IMR-90 (cell line): Measurements from ENCODE around the gene IMPG2. TPM values are rescaled to one million over a fixed set of nuclear protein-coding genes. Genes with fewer than 3 reads are reported as not detected.

Experiments
- ATAC-seq: fragments of 200-7000 bp; cut with Tn5 transposase; 2 replicates; pipeline ENCODE4 v1.9.1; 2020; ENCODE audit warnings: low read depth, mild to moderate bottlenecking, moderate library complexity
- BruUV-seq: library from RNA; stranded (reverse); fragments of 400-500 nt; replicated peaks from 2 replicates; lab custom pipeline; 2021; lab: Mats Ljungman, UMichigan
- CTCF ChIA-PET: fragments of 300-600 bp; formaldehyde crosslinking; extraction: SDS; loops from one replicate; lab custom pipeline; 2021; ENCODE audit warnings: antibody characterized with exemption; lab: Yijun Ruan, JAX
- POLR2A ChIA-PET: fragments of 300-600 bp; sonication (Branson Sonifier 250); formaldehyde crosslinking; loops from one replicate; lab custom pipeline; 2022; ENCODE audit warnings: antibody characterized with exemption; ENCODE audit not compliant: unreplicated experiment; lab: Charles Lee
- DNase-seq: peaks from one replicate; pipeline ENCODE4 v3.0.0; 2013
- H2AFZ ChIP-seq: replicated peaks from 2 replicates; pipeline ENCODE3; 2013; ENCODE audit warnings: low read length, mild to moderate bottlenecking; ENCODE audit not compliant: poor library complexity
- H2AK5ac ChIP-seq: 2 replicates; pipeline ENCODE4 v1.6.1; 2013; ENCODE audit warnings: low read depth, low read length, inconsistent platforms
- H2AK9ac ChIP-seq: replicated peaks from 2 replicates; pipeline ENCODE3; 2013; ENCODE audit warnings: mild to moderate bottlenecking, low read depth, low read length, moderate library complexity; ENCODE audit not compliant: poor library complexity
- H2BK120ac ChIP-seq: 2 replicates; pipeline ENCODE4 v1.6.1; 2013; ENCODE audit warnings: low read depth, low read length, inconsistent platforms
- H2BK15ac ChIP-seq: 3 replicates; pipeline ENCODE4 v1.6.1; 2013; ENCODE audit warnings: low read depth, low read length, inconsistent platforms
- H2BK20ac ChIP-seq: 2 replicates; pipeline ENCODE4 v1.6.1; 2013; ENCODE audit warnings: low read depth, mild to moderate bottlenecking, inconsistent platforms, low read length, moderate library complexity
- H2BK5ac ChIP-seq: 2 replicates; pipeline ENCODE4 v1.6.1; 2013; ENCODE audit warnings: mild to moderate bottlenecking, low read depth, low read length, inconsistent platforms; ENCODE audit not compliant: poor library complexity, severe bottlenecking
- H3K14ac ChIP-seq: replicated peaks from 2 replicates; pipeline ENCODE4 v1.6.1; 2013; ENCODE audit warnings: low read depth, low read length, inconsistent platforms
- H3K18ac ChIP-seq: 2 replicates; pipeline ENCODE4 v1.6.1; 2013; ENCODE audit warnings: low read depth, low read length, control low read depth
- H3K23ac ChIP-seq: 2 replicates; pipeline ENCODE4 v1.6.1; 2013; ENCODE audit warnings: low read depth, low read length, inconsistent platforms
- H3K27ac ChIP-seq: 2 replicates; pipeline ENCODE4 v1.5.1; 2013; ENCODE audit warnings: mild to moderate bottlenecking, control low read depth, low read length; ENCODE audit not compliant: insufficient read depth
- H3K27me3 ChIP-seq: 2 replicates; pipeline ENCODE4 v1.6.1; 2013; ENCODE audit warnings: low read length; ENCODE audit not compliant: control insufficient read depth, insufficient read depth
- H3K36me3 ChIP-seq: 2 replicates; pipeline ENCODE4 v1.6.1; 2013; ENCODE audit warnings: low read length, mixed read lengths; ENCODE audit not compliant: control insufficient read depth, insufficient read depth
- H3K4ac ChIP-seq: 2 replicates; pipeline ENCODE4 v1.6.1; 2013; ENCODE audit warnings: low read depth, low read length, inconsistent platforms
- H3K4me1 ChIP-seq: 2 replicates; pipeline ENCODE4 v1.6.1; 2013; ENCODE audit warnings: low read length, mixed read lengths; ENCODE audit not compliant: control insufficient read depth, insufficient read depth
- H3K4me2 ChIP-seq: 2 replicates; pipeline ENCODE4 v1.6.1; 2013; ENCODE audit warnings: low read depth, mild to moderate bottlenecking, control low read depth, low read length, moderate library complexity
- H3K4me3 ChIP-seq: 2 replicates; pipeline ENCODE4 v1.5.1; 2013; ENCODE audit warnings: low read depth, mild to moderate bottlenecking, control low read depth, low read length, moderate library complexity; ENCODE audit not compliant: insufficient read depth
- H3K56ac ChIP-seq: 2 replicates; pipeline ENCODE4 v1.6.1; 2013; ENCODE audit warnings: low read length, inconsistent platforms; ENCODE audit not compliant: insufficient read depth; ENCODE audit errors: extremely low read depth
- H3K79me1 ChIP-seq, 2 experiments: 2 replicates each; pipeline ENCODE4 v1.6.1; 2013; ENCODE audit warnings: low read length in 2 of 2, inconsistent platforms in 1 of 2, low read depth in 1 of 2
- H3K9ac ChIP-seq: 2 replicates; pipeline ENCODE4 v1.6.1; 2013; ENCODE audit warnings: low read depth, low read length, control low read depth
- H3K9me1 ChIP-seq: 2 replicates; pipeline ENCODE4 v1.6.1; 2013; ENCODE audit warnings: low read length, inconsistent platforms; ENCODE audit not compliant: insufficient read depth
- H3K9me3 ChIP-seq: 2 replicates; pipeline ENCODE4 v1.6.1; 2013; ENCODE audit warnings: low read length; ENCODE audit not compliant: control insufficient read depth, insufficient read depth
- H4K20me1 ChIP-seq: 2 replicates; pipeline ENCODE4 v1.6.1; 2013; ENCODE audit warnings: low read length, inconsistent platforms; ENCODE audit not compliant: insufficient read depth
- H4K5ac ChIP-seq: 2 replicates; pipeline ENCODE4 v1.6.1; 2013; ENCODE audit warnings: mild to moderate bottlenecking, low read depth, low read length, control low read depth
- H4K8ac ChIP-seq, 2 experiments: 2 replicates each; pipeline ENCODE4 v1.6.1; 2013; ENCODE audit warnings: low read depth in 2 of 2, low read length in 2 of 2, control low read depth in 1 of 2, inconsistent platforms in 1 of 2
- H4K91ac ChIP-seq: 2 replicates; pipeline ENCODE4 v1.6.1; 2013; ENCODE audit warnings: low read depth, low read length, inconsistent platforms; ENCODE audit not compliant: insufficient read depth
- BHLHE40 ChIP-seq: fragments of 150-350 bp; IDR thresholded peaks from 2 replicates; pipeline ENCODE4 v1.6.1; 2016; ENCODE audit warnings: mild to moderate bottlenecking, low read depth, low read length
- CEBPB ChIP-seq: IDR thresholded peaks from 2 replicates; pipeline ENCODE4 v1.6.1; 2012; ENCODE audit warnings: low read depth, low read length, improper control_type of control experiment
- CTCF ChIP-seq: conservative IDR thresholded peaks from 2 replicates; pipeline ENCODE4 v1.5.1; 2012; ENCODE audit warnings: mild to moderate bottlenecking, low read depth, low read length, improper control_type of control experiment
- ELK1 ChIP-seq: fragments of 150-350 bp; IDR thresholded peaks from 2 replicates; pipeline ENCODE4 v1.6.1; 2016; ENCODE audit warnings: low read depth, mild to moderate bottlenecking, low read length, moderate library complexity, borderline replicate concordance
- MAZ ChIP-seq: IDR thresholded peaks from 2 replicates; pipeline ENCODE4 v1.6.1; 2012; ENCODE audit warnings: low read depth, mild to moderate bottlenecking, low read length, improper control_type of control experiment, moderate library complexity, borderline replicate concordance
- MXI1 ChIP-seq: IDR thresholded peaks from 2 replicates; pipeline ENCODE4 v1.6.1; 2012; ENCODE audit warnings: low read depth, mild to moderate bottlenecking, low read length, moderate library complexity, borderline replicate concordance
- NFE2L2 ChIP-seq: fragments of 150-350 bp; IDR thresholded peaks from 2 replicates; pipeline ENCODE4 v1.6.1; 2016; ENCODE audit warnings: low read depth, mild to moderate bottlenecking, low read length
- POLR2A ChIP-seq: IDR thresholded peaks from 2 replicates; pipeline ENCODE4 v1.6.1; 2012; ENCODE audit warnings: mild to moderate bottlenecking, low read depth, low read length
- RAD21 ChIP-seq: IDR thresholded peaks from 2 replicates; pipeline ENCODE4 v1.6.1; 2012; ENCODE audit warnings: low read length, improper control_type of control experiment
- RFX5 ChIP-seq: IDR thresholded peaks from 2 replicates; pipeline ENCODE4 v1.8.0; 2012; ENCODE audit warnings: low read depth, mild to moderate bottlenecking, low read length, moderate library complexity
- USF2 ChIP-seq: fragments of 150-350 bp; IDR thresholded peaks from 2 replicates; pipeline ENCODE4 v1.6.1; 2017; ENCODE audit warnings: mild to moderate bottlenecking, antibody characterized with exemption, low read length, low read depth
- dilution Hi-C: fragments of 300-500 bp; cut with HindIII; formaldehyde crosslinking; loops from one replicate; pipeline ENCODE4 v1.14.3; 2018; ENCODE audit warnings: low sequenced_read_pairs; ENCODE audit not compliant: unreplicated experiment
- in situ Hi-C: fragments of 300-500 bp; cut with MboI; formaldehyde crosslinking; loops from 3 replicates; pipeline ENCODE4 v1.14.3; 2019; ENCODE audit warnings: low sequenced_read_pairs, inconsistent platforms, mixed read lengths
- intact Hi-C: fragments of 100-400 bp; cut with micrococcal nuclease; formaldehyde crosslinking; loops from 2 replicates; pipeline ENCODE4 v1.10.0; 2022
- polyA plus RNA-seq, 3 experiments: library from polyadenylated mRNA; depleted of rRNA; stranded (reverse); fragments of >200 nt; gene quantifications; 2 replicates each; pipeline ENCODE4 v1.2.3, GENCODE V29; 2012; ENCODE audit warnings: low replicate concordance in 1 of 3
- total RNA-seq: library from RNA; depleted of rRNA; stranded (reverse); fragments of >200 nt; gene quantifications from 2 replicates; pipeline ENCODE4 v1.2.3, GENCODE V29; 2012

The IMPG2 gene
- total and polyA plus RNA-seq, 2 of the 4 experiments (the other 2 are of a cell fraction): 0.10 to 0.18 TPM

- no peak for DNase-seq
- CTCF ChIA-PET: no interaction called here
- no peak overlapping the region for H3K56ac ChIP-seq
- no peak overlapping the region for H2AFZ ChIP-seq
- H4K91ac ChIP-seq: no peak overlapping the region
- no peak overlapping the region for H3K4me2 ChIP-seq
- in situ Hi-C loops (no loop called here), intact Hi-C loops (no loop called here), dilution Hi-C loops (no loop called here)
- POLR2A ChIA-PET: no interaction called here
- H3K27me3 ChIP-seq: no peaks in the 10 kb centered on the region
- H3K18ac ChIP-seq: no peak overlapping the region
- TF ChIP-seq POLR2A (no peak), RAD21 (no peak), NFE2L2 (no peak), CTCF (no peak), ELK1 (no peak), CEBPB (no peak), BHLHE40 (no peak), RFX5 (no peak), MXI1 (no peak), USF2 (no peak), MAZ (no peak)
- H2BK120ac ChIP-seq: no peak overlapping the region
- no peak overlapping the region for H3K23ac ChIP-seq
- H3K9ac ChIP-seq: no peak overlapping the region
- no TSS peak for BruUV-seq
- no peak overlapping the region for H4K8ac ChIP-seq
- H4K20me1 ChIP-seq: no peaks in the 10 kb centered on the region
- H2BK20ac ChIP-seq: no peak overlapping the region
- H3K27ac ChIP-seq: no peak overlapping the region
- peaks cover 2% of the 10 kb centered on the region; the same call in 1 of the 2 replicates for H3K4me1 ChIP-seq
- H3K14ac ChIP-seq: no peak overlapping the region
- H2BK15ac ChIP-seq: no peak overlapping the region
- ATAC-seq: no peak
- no peak overlapping the region for H3K4me3 ChIP-seq
- H2BK5ac ChIP-seq: no peak overlapping the region
- no peaks in the 10 kb centered on the region for H3K79me1 ChIP-seq
- H2AK5ac ChIP-seq: no peak overlapping the region
- H3K4ac ChIP-seq: no peak overlapping the region
- H2AK9ac ChIP-seq: no peak overlapping the region
- no peak overlapping the region for H4K5ac ChIP-seq
- H3K9me3 ChIP-seq: no peaks in the 10 kb centered on the region
- no peaks in the 10 kb centered on the region for H3K36me3 ChIP-seq
- H3K9me1 ChIP-seq: 0 out of 2 replicates have a peak, but pooled peaks cover 3% of the 10 kb centered on the region
Observed at GRCh38 chr3:101266071-101266470, 54.3 kb downstream of the IMPG2 start.
